Smooth muscle cell (in vitro differentiated cells): ENCODE results near the gene SLC9A2. TPM values are rescaled to one million over a fixed set of nuclear protein-coding genes. Genes with fewer than 3 reads are reported as not detected.

Source experiments
- DNase-seq: peaks from one replicate; lab custom pipeline; 2025; ENCODE audit not compliant: unreplicated experiment; lab: John Stamatoyannopoulos, UW
- H2AFZ ChIP-seq: fragments of 200-600 bp; sonication (generic); 2 replicates; pipeline ENCODE4 v1.6.0; 2016; ENCODE audit warnings: antibody characterized with exemption, low read depth, mild to moderate bottlenecking
- H3F3A ChIP-seq: fragments of 200-600 bp; sonication (generic); 2 replicates; pipeline ENCODE4 v1.6.0; 2017; ENCODE audit warnings: antibody characterized with exemption, low read depth
- H3K27ac ChIP-seq: fragments of 200-600 bp; sonication (generic); 2 replicates; pipeline ENCODE4 v1.5.1; 2016; ENCODE audit warnings: low read depth, mild to moderate bottlenecking
- H3K27me3 ChIP-seq: fragments of 200-600 bp; sonication (generic); 2 replicates; pipeline ENCODE4 v1.6.1; 2016; ENCODE audit warnings: low read depth, mild to moderate bottlenecking
- H3K36me3 ChIP-seq: fragments of 200-600 bp; sonication (generic); 2 replicates; pipeline ENCODE4 v1.5.1; 2016; ENCODE audit warnings: low read depth
- H3K4me1 ChIP-seq: fragments of 200-600 bp; sonication (generic); 2 replicates; pipeline ENCODE4 v1.5.1; 2016; ENCODE audit warnings: low read depth
- H3K4me2 ChIP-seq: fragments of 200-600 bp; sonication (generic); 2 replicates; pipeline ENCODE4 v1.6.0; 2016; ENCODE audit warnings: mild to moderate bottlenecking
- H3K4me3 ChIP-seq: fragments of 200-600 bp; sonication (generic); 2 replicates; pipeline ENCODE4 v1.5.1; 2016; ENCODE audit warnings: mild to moderate bottlenecking
- H3K79me2 ChIP-seq: fragments of 200-600 bp; sonication (generic); 2 replicates; pipeline ENCODE4 v1.6.0; 2016; ENCODE audit warnings: low read depth, mild to moderate bottlenecking
- H3K9ac ChIP-seq: fragments of 200-600 bp; sonication (generic); 2 replicates; pipeline ENCODE4 v1.6.0; 2016; ENCODE audit warnings: low read depth
- H3K9me3 ChIP-seq: fragments of 200-600 bp; sonication (generic); replicated peaks from 2 replicates; pipeline ENCODE4 v1.5.1; 2016; ENCODE audit warnings: low read depth
- H4K20me1 ChIP-seq: fragments of 200-600 bp; sonication (generic); 2 replicates; pipeline ENCODE4 v1.6.0; 2016; ENCODE audit warnings: low read depth
- WGBS: methylation state at CpG from one replicate; pipeline ENCODE4 v1.1.7; 2016; ENCODE audit warnings: low lambda C conversion rate; 5-methylcytosine and 5-hydroxymethylcytosine counted together
- polyA plus RNA-seq: library from polyadenylated mRNA; unstranded; fragments of >200 nt; fragmentation: Nextera tagmentation; extraction: Ambion mirVana; gene quantifications from 2 replicates; pipeline ENCODE4 v1.2.1, GENCODE V29; 2016
- total RNA-seq: library from RNA; depleted of rRNA; stranded (reverse); fragments of >200 nt; gene quantifications from 2 replicates; pipeline ENCODE4 v1.2.3, GENCODE V29; 2014
- TF ChIP-seq, protein P1 (sequence below): fragments of 200-600 bp; sonication (generic); IDR thresholded peaks from 2 replicates; pipeline ENCODE4 v1.5.1; 2017; ENCODE audit warnings: borderline replicate concordance, mild to moderate bottlenecking, antibody characterized with exemption; ENCODE audit not compliant: insufficient read depth, poor library complexity, severe bottlenecking

The SLC9A2 gene
- total and polyA plus RNA-seq, 2 experiments from 2014 or later, result not detected

DNA sequence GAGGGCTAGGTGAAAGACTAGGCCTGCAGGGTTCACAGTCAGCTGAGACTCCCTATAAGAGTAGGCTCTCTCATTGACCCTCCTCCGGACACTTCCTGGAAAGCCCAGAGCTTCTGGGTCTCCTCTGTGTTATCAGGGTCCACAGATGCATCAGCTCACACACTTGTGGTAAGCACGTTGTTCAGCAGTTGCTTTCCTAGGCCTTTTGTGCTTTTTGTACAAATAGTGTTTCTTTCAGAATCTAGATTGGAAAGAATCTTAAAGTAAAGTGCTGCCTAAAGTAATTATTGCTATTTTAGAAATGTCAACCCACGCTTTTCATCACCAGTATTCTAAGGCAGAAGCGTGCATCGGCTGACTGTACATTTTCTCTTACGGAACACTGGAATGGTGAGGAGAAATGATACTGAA lies 15.5 kb downstream of the SLC9A2 start:
- Histone ChIP-seq H2AFZ (no peak overlapping the region), H3F3A (no peaks in the 10 kb centered on the region), H4K20me1 (no peaks in the 10 kb centered on the region), H3K79me2 (no peaks in the 10 kb centered on the region), H3K27ac (no peak overlapping the region), H3K36me3 (no peaks in the 10 kb centered on the region), H3K4me2 (no peak overlapping the region), H3K4me3 (no peak overlapping the region), H3K4me1 (no peaks in the 10 kb centered on the region), H3K9ac (no peak overlapping the region), H3K27me3 (peaks cover 13% of the 10 kb centered on the region), H3K9me3 (no peaks in the 10 kb centered on the region)
- 91% methylated on average over 6 of the region's 6 CpGs for WGBS
- TF ChIP-seq, protein P1, sequence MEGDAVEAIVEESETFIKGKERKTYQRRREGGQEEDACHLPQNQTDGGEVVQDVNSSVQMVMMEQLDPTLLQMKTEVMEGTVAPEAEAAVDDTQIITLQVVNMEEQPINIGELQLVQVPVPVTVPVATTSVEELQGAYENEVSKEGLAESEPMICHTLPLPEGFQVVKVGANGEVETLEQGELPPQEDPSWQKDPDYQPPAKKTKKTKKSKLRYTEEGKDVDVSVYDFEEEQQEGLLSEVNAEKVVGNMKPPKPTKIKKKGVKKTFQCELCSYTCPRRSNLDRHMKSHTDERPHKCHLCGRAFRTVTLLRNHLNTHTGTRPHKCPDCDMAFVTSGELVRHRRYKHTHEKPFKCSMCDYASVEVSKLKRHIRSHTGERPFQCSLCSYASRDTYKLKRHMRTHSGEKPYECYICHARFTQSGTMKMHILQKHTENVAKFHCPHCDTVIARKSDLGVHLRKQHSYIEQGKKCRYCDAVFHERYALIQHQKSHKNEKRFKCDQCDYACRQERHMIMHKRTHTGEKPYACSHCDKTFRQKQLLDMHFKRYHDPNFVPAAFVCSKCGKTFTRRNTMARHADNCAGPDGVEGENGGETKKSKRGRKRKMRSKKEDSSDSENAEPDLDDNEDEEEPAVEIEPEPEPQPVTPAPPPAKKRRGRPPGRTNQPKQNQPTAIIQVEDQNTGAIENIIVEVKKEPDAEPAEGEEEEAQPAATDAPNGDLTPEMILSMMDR, result no peak
- DNase-seq, result no peak

DNA sequence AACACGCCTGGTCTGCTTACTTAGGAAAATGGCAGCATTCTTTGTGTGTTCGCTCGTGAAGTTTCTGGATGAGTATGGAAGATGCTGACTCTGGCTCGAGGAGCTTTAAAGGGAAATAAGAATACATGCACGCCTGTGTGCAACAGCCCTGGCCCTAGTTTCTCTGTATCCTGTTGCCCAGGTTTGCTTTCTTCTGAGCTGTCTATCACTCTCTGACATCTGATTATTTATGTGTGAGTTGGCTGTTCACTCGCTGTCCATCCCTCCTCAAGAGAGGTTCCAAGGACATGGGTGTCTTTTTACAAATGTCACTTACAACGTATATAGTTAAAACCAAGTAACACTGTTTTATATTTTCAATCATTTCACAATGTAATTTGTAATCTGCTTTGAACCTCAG lies 16.0 kb downstream of the SLC9A2 start:
- Histone ChIP-seq H3K4me2 (no peak overlapping the region), H3K9ac (no peak overlapping the region), H3K4me1 (no peaks in the 10 kb centered on the region), H3K36me3 (no peaks in the 10 kb centered on the region), H3K4me3 (no peak overlapping the region), H3K27ac (no peak overlapping the region), H3K27me3 (peaks cover 18% of the 10 kb centered on the region), H2AFZ (no peak overlapping the region), H3K9me3 (no peaks in the 10 kb centered on the region), H3K79me2 (no peaks in the 10 kb centered on the region), H4K20me1 (no peaks in the 10 kb centered on the region), H3F3A (no peaks in the 10 kb centered on the region)
- 92% methylated on average over 7 of the region's 7 CpGs for WGBS
- no peak for DNase-seq
- TF ChIP-seq, protein P1, result no peak

DNA sequence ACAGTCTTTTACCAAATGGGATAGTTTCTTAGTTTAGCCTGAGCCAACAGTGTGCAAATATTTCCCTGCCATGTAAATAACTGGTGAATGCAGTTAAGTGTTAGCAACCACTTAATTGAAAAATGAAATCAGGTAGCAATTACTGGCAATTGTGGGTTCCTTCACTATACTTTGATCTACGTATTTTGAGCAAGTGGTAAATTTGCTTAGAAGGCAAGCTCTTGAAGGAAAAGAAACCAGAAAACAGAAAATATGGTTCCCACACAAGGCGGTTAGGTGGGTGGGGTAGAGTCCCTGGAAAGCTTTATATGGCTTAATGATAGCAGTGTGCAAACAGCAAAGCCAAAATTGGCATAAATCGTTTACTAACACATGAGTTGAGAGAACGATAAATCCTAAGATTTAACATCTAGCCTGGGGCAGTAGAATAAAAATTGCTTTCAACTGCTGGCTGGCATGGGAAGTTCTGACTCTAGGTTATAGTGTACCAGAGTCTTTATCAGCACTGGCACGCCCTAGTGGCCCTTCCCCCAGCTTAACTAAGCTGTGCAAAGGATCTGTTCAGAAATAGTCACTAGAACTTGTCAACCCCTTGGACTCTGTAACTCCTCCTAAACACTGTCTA lies 17.0 kb downstream of the SLC9A2 start:
- Histone ChIP-seq H3K9me3 (no peaks in the 10 kb centered on the region), H3K4me2 (no peak overlapping the region)

More for the DNA sequence above, 17.0 kb downstream of the SLC9A2 start:
- Histone ChIP-seq H3F3A (no peaks in the 10 kb centered on the region), H3K4me3 (no peak overlapping the region), H3K4me1 (no peaks in the 10 kb centered on the region), H3K27ac (no peak overlapping the region), H3K79me2 (no peaks in the 10 kb centered on the region), H2AFZ (no peak overlapping the region), H4K20me1 (no peaks in the 10 kb centered on the region), H3K9ac (no peak overlapping the region), H3K27me3 (peaks cover 18% of the 10 kb centered on the region), H3K36me3 (no peaks in the 10 kb centered on the region)
- WGBS, result 71% methylated on average over 5 of the region's 5 CpGs
- DNase-seq, result no peak
- TF ChIP-seq, protein P1, result no peak
